HG03442 (cell line): ENCODE measurements around the gene SPINT1.
A peak's percentile ranks its signal among the peaks of the same experiment; 100 is the strongest.
"Not testable (repeated sequence)": the region's sequence is repeated elsewhere in the genome, so short reads cannot be mapped to it uniquely, and the experiment has no call there.

ENCODE experiments used
- ATAC-seq: cut with Tn5 transposase; IDR thresholded peaks from one replicate; pipeline ENCODE4 v1.9.1; 2021; ENCODE audit warnings: mild to moderate bottlenecking, moderate library complexity; ENCODE audit not compliant: unreplicated experiment

The SPINT1 gene

GRCh38 chr15:40857601-40858341 is 13.9 kb downstream of the SPINT1 start:
- ATAC-seq = peak; percentile 72

- no peak for ATAC-seq
These were observed 14.9 kb downstream of the SPINT1 start for GRCh38 chr15:40858706-40859105.

GRCh38 chr15:40859206-40859851 is 15.5 kb downstream of the SPINT1 start:
- peak; percentile 64 for ATAC-seq

- not testable (repeated sequence) for ATAC-seq
These were observed 17.3 kb downstream of the SPINT1 start for GRCh38 chr15:40861147-40861546.

- ATAC-seq = no peak
These were observed 19.9 kb downstream of the SPINT1 start for GRCh38 chr15:40863660-40864270.

GRCh38 chr15:40867199-40867598 is 23.4 kb downstream of the SPINT1 start:
- ATAC-seq = no peak

GRCh38 chr15:40869686-40870085 is 25.8 kb downstream of the SPINT1 start:
- ATAC-seq = no peak

GRCh38 chr15:40870716-40871115 is 26.9 kb downstream of the SPINT1 start:
- no peak for ATAC-seq

- no peak for ATAC-seq
These were observed 28.1 kb downstream of the SPINT1 start for GRCh38 chr15:40871749-40872617.

- no peak for ATAC-seq
These were observed 29.2 kb downstream of the SPINT1 start for GRCh38 chr15:40872791-40873693.

- peak; percentile 57 for ATAC-seq
These were observed 30.1 kb downstream of the SPINT1 start, which contains the start of gene RHOV for GRCh38 chr15:40873694-40874561. Gene RHOV (minus strand): TSS chr15:40874234. CDS start chr15:40874139, 95 bp downstream.

GRCh38 chr15:40875991-40876730 is 32.3 kb downstream of the SPINT1 start:
- ATAC-seq = no peak

- no peak for ATAC-seq
These were observed 33.8 kb downstream of the SPINT1 start for GRCh38 chr15:40877694-40878093.

- ATAC-seq = no peak
These were observed 34.9 kb downstream of the SPINT1 start for GRCh38 chr15:40878785-40879184.

GRCh38 chr15:40879609-40880008 is 35.8 kb downstream of the SPINT1 start:
- ATAC-seq = no peak

GRCh38 chr15:40881351-40881750 is 37.5 kb downstream of the SPINT1 start:
- no peak for ATAC-seq

- no peak for ATAC-seq
These were observed 42.7 kb downstream of the SPINT1 start for GRCh38 chr15:40886586-40886985.

- ATAC-seq = no peak
These were observed 45.3 kb downstream of the SPINT1 start for GRCh38 chr15:40889112-40889511.
